ENCODE results near the gene TRPM2. TPM values are rescaled to one million over a fixed set of nuclear protein-coding genes. Genes with fewer than 3 reads are reported as not detected.

The TRPM2 gene
- total and polyA plus RNA-seq, 2 donors (not counting 3 experiments of a cell fraction or from before 2014, with no cell fraction given), result not detected

- Histone ChIP-seq H3K4me1 (ENCODE audit: control insufficient read depth, extremely low read depth, insufficient read depth, low read length) (no peaks in the 10 kb centered on the region), H3K79me2 (ENCODE audit: control insufficient read depth, insufficient read depth, low read length) (no peaks in the 10 kb centered on the region), H3K4me3 (replicated peaks in 1 of 3; ENCODE audit: insufficient read depth in 1 of 3, low read depth in 1 of 3, low read length in 3 of 3) (no peak overlapping the region), H3K4me2 (ENCODE audit: insufficient read depth, low read length) (no peak overlapping the region), H3K27ac (ENCODE audit: insufficient read depth, low read depth, low read length) (no peak overlapping the region), H3K9me1 (replicated peaks; ENCODE audit: control insufficient read depth, extremely low read depth, insufficient read depth, low read length) (no peaks in the 10 kb centered on the region), H3K9me3 (replicated peaks; ENCODE audit: control insufficient read depth, insufficient read depth, low read length) (no peaks in the 10 kb centered on the region), H4K20me1 (replicated peaks; ENCODE audit: control insufficient read depth, extremely low read depth, insufficient read depth, low read length) (no peaks in the 10 kb centered on the region), H3K9ac (replicated peaks; ENCODE audit: extremely low read depth, insufficient read depth, low read length) (no peak overlapping the region), H2AFZ (ENCODE audit: low read depth, low read length) (no peak overlapping the region), H3K36me3 (ENCODE audit: control insufficient read depth in 2 of 2, extremely low read depth in 1 of 2, insufficient read depth in 2 of 2, low read length in 2 of 2) (no peaks in the 10 kb centered on the region), H3K27me3 (ENCODE audit: control insufficient read depth in 2 of 2, insufficient read depth in 2 of 2, low read length in 2 of 2) (no peaks in the 10 kb centered on the region)
- intact Hi-C loops (cut with micrococcal nuclease) (no loop called here), dilution Hi-C loops (cut with MboI; ENCODE audit: extremely low pct_ligation_motif_present, low sequenced_read_pairs) (no loop called here)
- DNase-seq (ENCODE audit: low read depth, low spot score), result no peak
- CTCF ChIA-PET, result interaction anchor here (0.6 kb wide), 1 partner anchor 302 kb away, joined by 3 read pairs; no protein-coding TSS in a partner anchor
- no peak for FAIRE-seq
- TF ChIP-seq FOS (IDR thresholded peaks at IDR 0.05; ENCODE audit: borderline replicate concordance, insufficient read depth, low read length) (no peak), MYC (IDR thresholded peaks at IDR 0.05; ENCODE audit: low read depth, low read length) (no peak), GATA2 (IDR thresholded peaks at IDR 0.05; ENCODE audit: insufficient read depth, insufficient read length, low read depth, low read length) (no peak), POLR2A (IDR thresholded peaks at IDR 0.05; ENCODE audit: low read depth, low read length) (no peak), CTCF (IDR thresholded peaks at IDR 0.05; ENCODE audit: extremely low read depth in 1 of 2, insufficient read depth in 1 of 2, low read depth in 1 of 2, low read length in 2 of 2) (no peak), MAX (IDR thresholded peaks at IDR 0.05; ENCODE audit: insufficient read depth, insufficient read length) (no peak), JUN (IDR thresholded peaks at IDR 0.05; ENCODE audit: borderline replicate concordance, insufficient read depth, insufficient read length, low read depth) (no peak), POLR2AphosphoS5 (IDR thresholded peaks at IDR 0.05; ENCODE audit: insufficient read depth, low read depth, low read length) (no peak), EZH2 (IDR thresholded peaks at IDR 0.05; ENCODE audit: borderline replicate concordance, low read depth, low read length, severe bottlenecking) (no peak)
- BruUV-seq (replicated peaks), result no TSS peak
- POLR2A ChIA-PET, result no interaction called here
Observed at GRCh38 chr21:44440241-44441040, 87.0 kb downstream of the TRPM2 start.

All from endothelial cell of umbilical vein (primary cell).